SK-N-SH (cell line): ENCODE results near the gene KLHDC8A.
"Not testable (repeated sequence)": the region's sequence is repeated elsewhere in the genome, so short reads cannot be mapped to it uniquely, and the experiment has no call there.

Experiments used
- CHD2 ChIP-seq: fragments of 150-350 bp; IDR thresholded peaks from 2 replicates; pipeline ENCODE4 v1.6.1; 2018; ENCODE audit warnings: low read length; ENCODE audit not compliant: partially characterized antibody
- CTCF ChIP-seq: fragments of 200-600 bp; sonication (generic); IDR thresholded peaks from 2 replicates; pipeline ENCODE4 v1.6.1; 2017; ENCODE audit warnings: antibody characterized with exemption, mild to moderate bottlenecking, moderate library complexity
- ELF1 ChIP-seq: IDR thresholded peaks from 2 replicates; pipeline ENCODE4 v1.4.0; 2012
- EP300 ChIP-seq, 2 experiments: IDR thresholded peaks; 2 replicates each; pipeline versions ENCODE4 v1.4.0 to v1.6.1; 2012; ENCODE audit warnings: borderline replicate concordance in 1 of 2, low read depth in 1 of 2, low read length in 1 of 2
- GABPA ChIP-seq: IDR thresholded peaks from 2 replicates; pipeline ENCODE4 v1.4.0; 2012; ENCODE audit warnings: low read depth, mild to moderate bottlenecking
- JUND ChIP-seq: IDR thresholded peaks from 2 replicates; pipeline ENCODE4 v1.4.0; 2012
- ZBTB33 ChIP-seq: IDR thresholded peaks from 2 replicates; pipeline ENCODE4 v1.4.0; 2012; ENCODE audit warnings: low read depth, borderline replicate concordance

GRCh38 chr1:205297546-205298177 lies 59.1 kb downstream of the KLHDC8A start:
- TF ChIP-seq GABPA; CHD2; CTCF; ZBTB33; EP300 (IDR thresholded peaks at IDR 0.05; ENCODE audit: borderline replicate concordance in 1 of 2, low read depth in 1 of 2, low read length in 1 of 2); JUND; ELF1: not testable (repeated sequence)
